HG02943 (cell line): Measurements from ENCODE around the gene LIPA.
"Not testable (repeated sequence)": the region's sequence is repeated elsewhere in the genome, so short reads cannot be mapped to it uniquely, and the experiment has no call there.

Experiments
- ATAC-seq: cut with Tn5 transposase; IDR thresholded peaks from one replicate; pipeline ENCODE4 v1.9.1; 2021; ENCODE audit warnings: mild to moderate bottlenecking, low read depth, moderate library complexity; ENCODE audit not compliant: unreplicated experiment

The LIPA gene

DNA sequence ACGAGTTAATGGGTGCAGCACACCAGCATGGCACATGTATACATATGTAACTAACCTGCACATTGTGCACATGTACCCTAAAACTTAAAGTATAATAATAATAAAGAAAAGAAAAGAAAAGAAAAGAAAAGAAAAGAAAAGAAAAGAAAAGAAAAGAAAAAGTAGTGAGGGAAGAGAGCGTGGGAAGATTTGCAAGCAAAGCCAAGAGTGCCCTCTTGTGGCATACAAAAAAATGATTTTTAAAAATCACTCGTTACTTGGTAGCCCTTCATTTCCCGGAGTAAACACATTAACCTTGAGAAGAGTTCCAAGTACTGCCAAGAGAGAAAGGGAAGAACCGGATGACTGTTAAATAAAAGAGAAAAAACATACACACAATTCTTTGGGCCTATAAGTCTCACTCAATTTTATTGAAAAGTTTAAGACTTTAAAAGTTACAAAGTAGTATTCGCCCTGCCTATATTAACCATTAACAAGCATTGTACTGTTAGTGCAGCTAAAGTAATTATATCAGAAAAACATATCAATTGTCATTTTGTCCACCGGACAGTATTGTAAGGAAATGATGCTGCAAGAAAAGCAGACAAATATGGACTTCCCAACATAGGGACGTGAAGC is 38.3 kb downstream of the LIPA start:
- ATAC-seq, result no peak

DNA sequence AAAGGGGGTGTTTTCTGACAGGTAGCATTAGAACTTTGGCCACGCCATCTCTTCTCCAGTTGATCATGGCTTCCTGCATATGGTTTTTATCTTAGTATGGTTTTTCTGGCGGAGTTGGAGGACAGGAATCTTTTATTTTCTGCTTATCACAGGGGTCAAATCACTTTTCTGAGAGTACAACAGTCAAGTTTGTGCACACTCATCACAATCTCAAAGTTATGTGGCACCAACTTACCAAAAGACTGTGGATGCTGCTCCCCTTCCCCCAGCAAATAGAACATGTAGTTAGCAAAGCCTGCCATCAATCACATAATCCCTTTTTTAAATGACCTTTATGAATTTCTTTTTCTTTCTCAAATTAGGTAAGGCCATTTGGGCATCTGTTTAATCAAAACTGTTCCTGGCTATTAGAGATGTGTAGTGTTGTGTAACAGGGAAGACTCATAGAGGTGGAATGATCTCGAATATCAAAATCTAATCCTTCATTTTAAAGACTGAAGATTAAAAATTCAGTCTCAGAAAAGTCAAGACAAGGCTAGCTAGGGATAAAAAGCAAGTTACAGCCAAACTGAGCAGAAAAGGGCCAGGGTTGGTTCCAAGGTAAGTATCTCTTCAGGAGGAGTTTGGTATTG is 40.7 kb downstream of the LIPA start:
- no peak for ATAC-seq

DNA sequence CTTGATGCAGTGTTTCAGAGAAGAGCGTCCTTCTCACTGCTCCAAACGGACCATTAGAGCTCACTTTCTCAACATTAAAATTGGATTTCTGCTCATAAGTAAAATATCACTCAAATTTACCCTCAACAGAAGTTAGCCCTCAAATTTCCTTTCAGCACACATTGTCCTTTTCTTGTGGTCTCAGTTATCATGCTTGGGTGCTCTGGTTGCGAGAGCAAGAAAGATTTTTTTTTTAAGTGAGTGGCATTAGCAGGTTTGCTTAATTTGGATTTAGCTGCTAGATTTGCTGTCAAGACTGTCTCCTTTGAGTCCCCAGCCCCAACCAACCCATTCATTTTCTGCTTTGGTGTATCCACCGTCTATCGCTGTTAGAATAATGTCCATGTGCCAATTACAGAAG is 41.9 kb downstream of the LIPA start:
- no peak for ATAC-seq

DNA sequence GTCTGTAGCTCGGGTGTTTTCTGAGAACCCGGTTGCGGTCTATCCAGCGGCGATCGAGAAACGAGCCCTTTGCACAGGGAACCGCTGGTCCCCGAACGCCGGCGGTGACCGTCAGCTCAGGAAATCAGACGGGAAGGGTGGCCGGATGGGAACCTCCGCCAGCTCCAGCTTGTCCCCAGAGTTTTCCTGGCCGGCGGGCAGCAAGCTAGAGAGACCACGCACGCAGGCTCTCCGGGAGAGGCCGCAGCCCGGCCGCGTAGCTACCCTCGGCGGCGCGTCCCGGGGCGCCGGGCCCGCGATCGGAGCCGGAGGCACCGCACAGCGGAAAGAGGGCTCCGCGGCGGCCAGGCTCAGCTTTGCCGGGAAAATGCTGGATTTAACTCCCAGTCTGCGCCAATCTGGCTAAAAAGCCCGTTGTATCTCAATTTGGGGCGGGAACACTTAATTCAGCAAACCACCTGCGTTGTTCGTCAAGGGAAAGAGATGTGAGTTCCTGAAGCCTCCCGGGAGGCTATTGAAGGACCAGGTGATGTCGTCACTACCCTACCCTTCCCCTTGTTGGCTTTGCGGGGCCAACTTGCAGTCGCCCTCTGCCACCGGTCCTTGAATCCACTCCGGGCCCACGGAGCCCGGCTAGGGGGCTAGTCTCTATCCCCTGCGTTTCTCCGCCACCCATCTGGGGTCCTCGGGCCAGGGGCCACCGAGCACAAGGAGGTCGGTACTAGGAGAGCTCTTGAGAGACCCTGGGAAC is 43.6 kb downstream of the LIPA start:
- no peak for ATAC-seq

DNA sequence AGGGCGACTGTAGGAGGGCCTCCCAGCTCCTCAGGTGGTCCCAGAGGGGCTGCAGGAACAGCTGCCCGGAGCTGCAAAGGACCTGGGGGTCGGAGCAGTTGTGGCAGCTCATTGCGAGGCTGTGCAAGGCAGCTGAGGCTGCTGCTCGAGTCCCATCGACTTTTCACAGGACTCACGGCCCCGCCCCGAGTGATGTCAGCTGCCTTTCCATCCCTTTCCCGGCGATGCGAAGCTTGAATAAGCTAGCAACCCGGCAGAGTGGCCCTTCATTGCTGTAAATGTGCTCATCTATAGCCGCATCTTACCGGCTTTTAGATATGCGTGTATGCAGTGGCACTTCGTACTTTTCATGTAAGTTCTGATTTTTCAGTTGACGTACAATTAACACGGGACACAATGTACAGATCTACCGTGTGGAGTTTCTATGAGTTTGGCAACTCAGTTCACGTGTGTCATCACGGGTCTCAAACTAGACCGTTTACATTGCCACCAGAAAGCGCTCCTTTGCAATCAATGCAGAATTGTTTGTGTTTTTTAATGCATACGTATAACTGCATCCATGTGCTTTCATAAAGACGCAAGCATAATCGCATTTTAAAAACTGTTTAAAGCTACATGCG is 44.3 kb downstream of the LIPA start, which contains the start of gene CH25H:
CH25H (minus strand) TSS at position 137 of the 620 bp plus-strand sequence; CDS start at position 112, 25 bp downstream.
- ATAC-seq, result no peak

DNA sequence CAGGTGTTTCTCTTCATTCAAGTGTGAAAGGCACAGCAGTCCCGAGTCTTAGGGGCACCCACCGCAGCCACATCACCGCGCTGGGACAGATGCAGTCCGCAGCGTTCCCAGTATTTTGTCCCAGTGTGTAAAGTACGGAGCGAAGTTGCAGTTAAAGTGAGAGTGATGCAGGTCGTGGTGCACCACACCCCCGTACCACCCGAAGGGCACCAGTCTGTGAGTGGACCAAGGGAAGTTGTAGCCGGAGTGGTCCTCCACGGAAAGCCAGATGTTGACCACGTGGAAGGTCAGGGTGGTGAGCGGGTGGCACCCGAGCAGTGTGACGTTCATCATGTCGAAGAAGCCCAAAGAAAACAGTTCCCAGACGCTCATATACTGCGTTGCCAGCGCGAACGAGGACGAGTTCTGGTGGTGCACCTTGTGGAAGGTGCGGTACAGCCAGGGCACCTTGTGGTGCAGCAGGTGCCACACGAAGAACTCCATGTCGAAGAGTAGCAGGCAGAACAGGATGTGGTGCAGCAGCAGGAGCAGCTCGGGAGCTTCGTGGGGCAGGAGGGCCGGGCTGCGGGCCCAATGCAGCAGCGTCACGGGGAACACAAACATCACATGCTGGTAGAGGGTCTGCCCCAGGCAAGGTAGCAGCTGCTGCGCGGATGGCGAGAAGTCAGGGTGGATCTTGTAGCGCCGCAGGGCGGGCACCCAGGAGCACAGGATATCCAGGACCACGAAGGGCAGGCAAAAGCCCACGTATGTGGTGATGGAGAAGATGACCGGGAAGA is 45.0 kb downstream of the LIPA start:
- ATAC-seq, result no peak

DNA sequence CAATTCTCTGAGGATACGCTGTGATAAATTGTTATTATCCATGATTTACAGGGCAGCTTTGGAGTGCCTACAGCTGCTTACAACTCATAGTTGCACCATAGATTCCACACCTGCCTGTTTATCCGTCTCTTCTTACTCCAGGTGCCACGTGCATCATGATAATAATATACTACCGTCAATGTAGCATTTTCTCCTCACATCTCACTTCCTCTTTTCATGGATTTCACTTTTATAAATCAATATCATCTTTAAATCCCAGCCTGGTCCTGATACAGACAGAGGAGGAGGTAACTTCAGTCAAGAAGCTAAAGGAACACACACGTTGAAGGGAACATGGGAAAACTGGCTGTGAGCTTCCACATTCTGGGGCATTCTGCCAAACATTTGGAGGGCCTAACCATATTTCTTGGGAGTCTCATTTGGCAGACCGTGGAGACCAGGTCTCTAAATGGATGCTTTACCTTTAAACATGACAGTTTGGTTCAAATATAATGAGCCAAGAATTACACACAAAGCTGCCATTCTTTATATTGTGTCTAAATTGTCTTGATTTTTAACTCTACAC is 46.9 kb downstream of the LIPA start:
- no peak for ATAC-seq

DNA sequence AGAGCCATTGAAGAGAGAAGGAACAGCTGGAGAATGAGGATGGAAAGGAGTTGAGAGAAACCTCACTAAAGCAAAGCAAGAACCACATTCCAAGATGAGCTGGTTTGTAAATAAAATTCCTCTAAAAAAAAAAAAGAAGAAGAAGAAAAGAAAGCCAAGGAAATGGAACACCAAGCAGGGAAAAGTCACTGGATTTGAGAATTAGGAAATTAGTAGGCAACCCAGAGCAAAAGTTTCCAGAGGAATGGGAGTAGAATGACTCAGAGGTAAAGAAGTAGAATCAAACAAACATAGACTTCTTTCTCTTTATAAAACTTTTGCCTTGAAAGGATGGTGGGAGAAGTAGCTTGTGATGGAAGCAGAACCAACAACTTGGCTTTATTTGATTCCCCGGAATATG is 48.3 kb downstream of the LIPA start:
- no peak for ATAC-seq

DNA sequence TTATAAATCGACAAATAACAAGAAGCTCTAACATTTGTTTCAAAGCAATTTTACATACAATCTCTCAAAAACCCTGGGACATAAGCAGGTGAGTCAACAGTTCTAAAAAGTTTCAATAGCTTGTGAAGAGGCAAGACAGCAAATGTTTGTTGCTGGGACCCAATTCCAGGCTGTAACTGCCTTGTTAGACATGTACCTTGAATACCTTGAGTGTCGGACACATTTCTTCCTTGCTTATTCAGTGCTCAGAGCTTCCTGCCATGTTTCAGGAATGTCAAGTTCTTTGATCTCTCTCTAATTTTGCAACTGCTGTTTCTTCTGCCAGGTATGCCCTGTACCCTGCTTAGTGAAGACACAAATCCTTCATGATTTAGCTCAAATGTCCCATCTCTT is 49.5 kb downstream of the LIPA start:
- no peak for ATAC-seq

DNA sequence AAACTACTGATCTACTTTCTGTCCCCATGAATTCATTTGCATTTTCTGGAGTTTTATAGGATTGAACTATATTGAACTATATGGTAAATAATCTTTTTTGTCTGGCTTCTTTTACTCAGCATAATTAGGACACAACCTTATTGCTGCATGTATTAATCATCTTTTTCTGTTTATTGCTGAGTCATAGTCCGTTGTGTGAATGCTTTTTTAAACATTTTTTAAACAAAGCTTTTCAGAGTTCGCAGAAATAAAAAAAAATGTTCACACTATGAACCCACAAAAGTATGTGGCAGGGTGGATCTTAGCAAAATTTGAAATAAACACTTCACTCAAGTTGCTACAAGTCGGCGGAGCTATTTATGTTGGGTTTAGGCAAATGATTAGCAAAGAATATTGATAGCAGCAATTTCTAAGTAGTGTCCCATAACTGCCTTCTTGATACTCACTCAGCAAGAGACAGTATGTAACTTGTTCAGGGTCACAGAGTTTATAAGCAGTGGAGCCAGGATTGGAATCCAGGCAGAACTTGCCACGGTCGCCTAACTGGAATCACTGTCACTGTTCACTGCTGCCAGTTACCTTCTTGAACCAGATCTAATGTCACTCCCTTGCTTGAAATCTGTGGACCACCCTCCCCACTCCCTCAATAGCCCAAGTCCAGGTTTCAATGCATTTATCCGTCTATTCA is 50.1 kb downstream of the LIPA start:
- ATAC-seq, result no peak

DNA sequence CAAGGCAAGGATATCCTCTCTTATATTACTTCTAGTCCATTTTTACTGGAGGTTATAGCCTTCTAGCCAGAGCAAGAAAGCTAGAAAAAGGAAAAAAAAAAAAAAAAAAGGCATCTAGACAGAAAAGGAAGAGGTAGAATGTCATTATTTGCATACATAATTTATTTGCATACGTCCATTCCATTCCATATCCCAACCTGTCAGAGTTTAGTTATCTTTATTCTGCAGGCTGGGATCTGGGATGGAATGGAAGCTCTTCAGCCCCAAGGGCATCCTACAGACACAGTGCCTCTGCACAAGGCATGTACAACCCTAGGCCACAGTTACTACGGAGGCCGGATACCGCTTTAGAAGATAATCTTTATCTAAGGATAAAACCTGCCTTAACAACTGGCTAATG is 54.1 kb downstream of the LIPA start:
- ATAC-seq, result no peak

DNA sequence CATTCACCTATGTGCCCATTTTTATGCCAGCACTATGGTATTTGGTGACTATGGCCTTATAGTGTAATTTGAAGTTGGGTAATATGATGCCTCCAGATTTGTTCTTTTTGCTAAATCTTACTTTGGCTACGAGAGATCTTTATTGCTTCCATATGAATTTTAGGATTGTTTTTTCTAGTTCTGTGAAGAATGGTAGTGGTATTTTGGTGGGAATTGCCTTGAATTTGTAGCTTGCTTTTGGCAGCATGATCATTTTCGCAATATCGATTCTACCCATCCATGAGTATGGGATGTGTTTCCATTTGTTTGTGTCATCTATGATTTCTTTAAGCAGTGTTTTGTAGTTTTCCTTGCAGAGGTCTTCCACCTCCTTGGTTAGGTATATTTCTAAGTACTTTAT is 60.3 kb downstream of the LIPA start:
- not testable (repeated sequence) for ATAC-seq

DNA sequence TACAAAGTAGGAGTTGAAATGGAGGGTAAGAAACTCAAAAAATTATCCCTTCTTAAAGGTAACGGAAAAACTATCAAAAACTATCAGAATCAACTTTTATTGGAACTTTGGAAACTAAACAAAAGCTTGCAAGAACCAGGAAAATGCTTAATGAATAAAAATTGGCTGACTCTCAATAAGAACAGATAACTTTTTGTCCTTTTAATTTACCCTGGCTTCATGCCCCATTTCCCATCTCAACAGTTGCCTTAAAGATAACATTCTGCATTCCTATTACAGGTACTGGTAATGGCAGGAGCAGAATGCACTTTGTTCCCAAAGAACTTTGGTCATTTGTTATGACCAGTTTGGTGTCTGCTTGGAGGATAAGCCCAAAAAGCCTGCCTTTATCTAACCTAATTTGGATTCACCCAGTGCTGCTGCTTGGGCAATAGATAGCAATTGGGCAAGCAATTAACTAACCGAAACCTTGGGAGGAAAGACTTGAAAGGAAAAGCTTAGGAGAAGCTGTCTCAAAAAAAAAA is 62.3 kb downstream of the LIPA start:
- no peak for ATAC-seq

DNA sequence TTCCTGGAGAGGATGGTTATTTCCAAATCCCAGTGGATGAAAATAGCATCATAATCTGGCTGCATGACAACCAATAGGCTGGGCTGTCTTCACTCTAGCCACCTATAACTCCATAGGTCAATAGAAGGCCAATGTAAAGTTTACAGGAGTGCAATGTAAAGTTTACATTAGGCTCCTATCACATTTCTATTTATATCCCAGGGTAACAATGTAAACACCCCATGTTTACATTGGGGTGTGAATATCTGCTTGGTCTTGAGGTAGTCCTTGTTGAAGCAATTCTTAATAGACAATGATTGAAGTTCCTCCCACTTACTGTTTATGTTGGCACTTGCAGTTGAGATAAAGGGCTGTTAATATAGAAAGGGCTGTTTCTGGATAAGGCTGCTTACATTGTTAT is 65.9 kb downstream of the LIPA start:
- ATAC-seq, result no peak

DNA sequence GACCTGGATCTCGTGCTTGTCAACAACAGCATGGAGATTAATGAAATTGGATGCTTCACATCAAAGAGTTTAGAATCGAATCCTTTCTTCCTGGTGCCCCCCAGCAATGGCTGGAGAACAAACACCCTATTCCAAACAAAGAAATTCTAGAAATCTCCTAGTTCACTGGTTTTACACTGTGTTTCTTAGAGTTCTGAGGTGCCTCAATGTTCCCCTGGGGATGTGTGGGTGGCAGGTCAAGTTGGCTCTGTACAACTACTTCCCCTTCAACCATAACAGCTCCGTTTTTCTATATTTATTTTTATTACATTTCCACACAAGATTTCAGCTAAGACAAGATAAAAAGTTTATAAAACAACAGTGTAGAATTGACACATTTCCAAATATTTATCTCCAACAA is 66.9 kb downstream of the LIPA start:
- no peak for ATAC-seq

DNA sequence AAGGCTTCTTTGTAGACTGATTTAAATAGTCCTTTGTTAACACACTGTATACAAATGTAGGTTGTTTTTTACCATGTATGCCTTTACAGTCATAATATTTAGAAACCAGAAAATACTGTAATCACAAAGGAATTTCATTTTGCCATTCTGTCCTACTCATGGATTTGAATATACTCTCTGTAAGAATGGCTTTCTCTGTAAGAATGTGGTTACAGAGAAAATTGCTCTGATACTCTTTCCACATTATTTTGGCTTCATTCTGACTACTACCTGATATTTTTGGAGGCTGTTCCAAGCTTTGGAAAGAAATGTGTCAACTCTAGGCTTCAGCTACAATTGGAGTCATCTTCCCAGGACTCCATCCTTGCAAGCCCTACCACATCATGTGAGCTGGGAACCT is 68.0 kb downstream of the LIPA start:
- no peak for ATAC-seq

DNA sequence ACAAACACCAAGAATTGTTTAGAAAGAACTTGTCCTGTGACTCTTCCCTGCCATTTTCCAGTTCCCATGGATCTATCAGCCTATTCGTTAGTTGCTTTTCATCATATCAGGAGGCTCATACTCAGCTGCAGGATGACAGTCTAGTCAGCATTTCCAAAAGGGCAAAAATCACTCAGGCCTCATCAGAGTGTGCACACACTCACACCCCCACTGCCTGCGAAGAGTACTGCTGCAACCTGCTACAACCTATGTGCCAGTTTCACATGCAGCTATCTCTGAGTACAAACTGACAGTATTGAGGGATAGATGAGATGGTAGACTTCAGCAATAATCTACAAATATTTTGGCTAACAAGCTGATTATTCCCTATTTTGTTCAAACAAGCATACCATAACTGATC is 68.7 kb downstream of the LIPA start:
- ATAC-seq, result no peak

DNA sequence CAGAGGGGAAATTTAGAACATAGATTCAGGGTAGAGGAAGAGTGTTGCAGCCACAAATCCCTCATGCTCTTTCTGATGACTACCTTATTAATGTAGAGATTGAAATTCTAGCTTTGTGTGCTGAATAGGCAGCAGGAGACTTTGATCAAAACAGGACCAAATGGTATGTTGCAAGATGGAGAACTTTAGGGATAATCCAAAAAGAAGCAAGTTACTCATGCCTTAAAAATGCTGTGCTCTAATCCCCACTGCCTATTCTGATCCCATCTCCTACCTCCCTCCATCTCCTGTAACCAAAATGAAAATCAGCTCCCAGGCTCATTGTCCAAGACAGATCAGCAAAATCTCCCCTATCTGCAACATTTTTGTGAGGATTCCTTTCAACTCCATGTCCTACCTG is 75.8 kb downstream of the LIPA start:
- no peak for ATAC-seq

DNA sequence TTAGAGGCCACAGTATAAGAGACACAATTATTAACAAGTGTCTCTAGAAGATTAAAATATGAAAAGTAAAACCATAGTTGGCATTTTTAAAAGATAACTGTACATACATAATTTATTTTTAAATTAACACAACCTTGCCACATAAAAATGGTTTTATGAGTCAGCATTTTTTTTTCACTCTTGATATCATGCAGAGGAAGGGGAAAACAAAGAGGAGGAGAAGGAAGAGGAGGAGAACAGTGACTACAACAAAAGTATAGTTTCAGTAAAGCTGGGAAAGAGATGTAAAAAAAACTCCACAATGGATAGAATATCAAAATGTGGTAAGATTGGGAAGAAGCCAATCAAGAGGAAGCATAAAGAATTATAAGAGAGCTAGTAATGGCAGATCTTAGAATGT is 78.5 kb downstream of the LIPA start:
- ATAC-seq, result no peak

DNA sequence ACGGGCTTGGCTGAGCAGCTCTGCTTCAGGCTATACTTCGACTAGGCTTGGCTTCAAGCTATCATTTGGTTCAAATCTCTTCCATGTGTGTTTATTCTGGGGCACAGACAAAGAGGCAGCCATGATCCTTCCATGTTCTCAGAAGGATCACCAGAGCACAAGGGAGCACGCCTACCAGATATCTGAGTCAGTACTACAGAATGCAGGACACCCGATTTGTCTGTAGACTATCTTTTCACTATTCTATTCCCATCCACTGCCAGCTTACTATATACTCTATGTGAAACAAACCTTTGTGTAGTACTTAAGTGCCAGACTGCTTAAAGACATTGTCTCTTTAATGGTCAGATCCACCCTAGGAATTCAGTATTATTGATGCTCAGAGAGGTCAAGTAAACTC is 79.6 kb downstream of the LIPA start:
- no peak for ATAC-seq
